ENCODE results near the gene LCE2C.

GRCh38 chr1:152718238-152718637 lies 43.2 kb downstream of the LCE2C start:
- TF ChIP-seq, protein P1, sequence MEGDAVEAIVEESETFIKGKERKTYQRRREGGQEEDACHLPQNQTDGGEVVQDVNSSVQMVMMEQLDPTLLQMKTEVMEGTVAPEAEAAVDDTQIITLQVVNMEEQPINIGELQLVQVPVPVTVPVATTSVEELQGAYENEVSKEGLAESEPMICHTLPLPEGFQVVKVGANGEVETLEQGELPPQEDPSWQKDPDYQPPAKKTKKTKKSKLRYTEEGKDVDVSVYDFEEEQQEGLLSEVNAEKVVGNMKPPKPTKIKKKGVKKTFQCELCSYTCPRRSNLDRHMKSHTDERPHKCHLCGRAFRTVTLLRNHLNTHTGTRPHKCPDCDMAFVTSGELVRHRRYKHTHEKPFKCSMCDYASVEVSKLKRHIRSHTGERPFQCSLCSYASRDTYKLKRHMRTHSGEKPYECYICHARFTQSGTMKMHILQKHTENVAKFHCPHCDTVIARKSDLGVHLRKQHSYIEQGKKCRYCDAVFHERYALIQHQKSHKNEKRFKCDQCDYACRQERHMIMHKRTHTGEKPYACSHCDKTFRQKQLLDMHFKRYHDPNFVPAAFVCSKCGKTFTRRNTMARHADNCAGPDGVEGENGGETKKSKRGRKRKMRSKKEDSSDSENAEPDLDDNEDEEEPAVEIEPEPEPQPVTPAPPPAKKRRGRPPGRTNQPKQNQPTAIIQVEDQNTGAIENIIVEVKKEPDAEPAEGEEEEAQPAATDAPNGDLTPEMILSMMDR (IDR thresholded peaks at IDR 0.05) = no peak
- TF ChIP-seq POLR2AphosphoS5 (IDR thresholded peaks at IDR 0.05; ENCODE audit: insufficient read depth in 1 of 2, low read depth in 1 of 2) = no peak

Data from vagina (tissue), 2 donors.